Purkinje cell (primary cell): ENCODE results near the gene P2RX6. TPM values are rescaled to one million over a fixed set of nuclear protein-coding genes. Genes with fewer than 3 reads are reported as not detected.

Experiments used
- polyA plus RNA-seq: library from polyadenylated mRNA; unstranded; fragments of >200 nt; fragmentation: Nextera tagmentation; gene quantifications from 2 replicates; pipeline ENCODE4 v1.2.1, GENCODE V29; 2014

The P2RX6 gene
- 0.42 and 0.69 TPM in 2 replicates for polyA plus RNA-seq

DNA sequence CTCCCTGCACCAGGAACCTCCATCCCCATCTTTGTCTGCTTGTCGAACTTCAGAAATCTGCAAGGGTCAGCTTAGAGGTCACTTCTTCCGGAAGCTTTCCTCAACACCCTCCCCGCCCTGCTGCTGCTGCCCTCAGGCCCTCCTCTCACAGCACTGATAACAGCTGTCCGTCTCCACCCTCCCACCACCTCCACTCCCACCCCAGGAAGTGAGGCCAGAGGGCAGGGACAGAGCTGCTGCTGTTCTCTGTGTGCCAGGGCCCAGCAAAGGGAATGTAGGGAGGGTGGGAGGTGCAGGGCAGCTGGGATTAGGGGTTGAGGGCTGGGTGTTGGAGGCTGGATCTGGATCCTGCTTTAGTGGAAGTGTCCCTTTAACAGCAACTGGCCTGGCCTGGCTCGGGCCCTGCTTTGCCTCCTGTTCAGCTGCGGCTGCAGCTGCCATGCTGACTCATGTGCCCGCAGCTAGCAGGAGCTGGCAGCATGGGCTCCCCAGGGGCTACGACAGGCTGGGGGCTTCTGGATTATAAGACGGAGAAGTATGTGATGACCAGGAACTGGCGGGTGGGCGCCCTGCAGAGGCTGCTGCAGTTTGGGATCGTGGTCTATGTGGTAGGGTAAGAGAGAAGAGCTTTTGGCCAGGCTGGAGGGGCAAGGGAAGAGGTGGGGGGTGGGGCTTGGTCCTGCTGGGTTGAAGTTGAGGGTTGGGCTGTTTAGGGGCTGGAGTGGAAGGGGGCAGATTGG lies at the start of gene P2RX6:
Gene P2RX6, plus strand, starts transcription at position 440 of the 740 bp plus-strand sequence. Its CDS starts 10 bp downstream, at position 450.

DNA sequence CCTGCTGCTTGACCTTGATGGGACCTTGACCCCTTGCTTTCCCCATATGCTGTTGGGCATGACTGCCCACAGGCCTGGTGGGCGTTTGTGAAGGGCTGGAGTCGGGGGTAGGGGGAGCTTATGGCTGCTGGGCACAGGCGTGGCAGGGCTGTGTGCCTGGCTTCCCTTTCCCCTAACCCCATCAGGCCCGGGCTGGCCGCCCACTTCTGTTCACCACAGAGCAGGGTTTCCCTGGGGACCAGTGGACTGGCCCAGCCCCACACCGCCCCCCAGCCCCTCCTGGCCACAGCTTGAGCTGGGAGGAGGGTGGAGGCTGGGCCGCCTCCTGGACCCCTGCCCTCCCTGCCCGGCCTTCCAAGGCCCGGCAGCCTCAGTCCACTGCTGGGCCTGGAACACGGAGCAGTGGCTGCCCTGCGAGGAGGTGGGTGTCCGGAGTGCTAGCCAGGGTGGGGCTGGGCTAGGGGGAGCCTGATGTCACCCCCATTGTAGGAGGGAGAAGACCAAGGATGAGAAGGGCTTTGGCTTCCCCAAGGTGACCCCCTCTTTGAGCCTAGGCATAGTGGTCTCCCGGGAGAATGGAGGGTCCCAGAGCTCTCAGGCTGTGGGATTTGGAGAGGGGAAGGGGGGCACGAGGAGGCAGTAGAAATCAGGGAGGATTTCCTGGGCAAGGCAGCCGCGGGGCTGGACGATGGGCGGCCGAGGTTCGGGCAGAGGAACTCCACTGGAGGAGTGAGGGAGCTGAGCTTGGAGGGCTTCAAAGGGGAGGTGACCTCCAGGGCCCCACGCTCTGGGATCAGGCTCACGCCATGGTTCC lies 47.9 kb upstream of the P2RX6 start, which contains the start of gene AIFM3:
Gene AIFM3, plus strand, starts transcription at position 373 of the 814 bp plus-strand sequence. CDS start 690 bp downstream, outside the sequence.

DNA sequence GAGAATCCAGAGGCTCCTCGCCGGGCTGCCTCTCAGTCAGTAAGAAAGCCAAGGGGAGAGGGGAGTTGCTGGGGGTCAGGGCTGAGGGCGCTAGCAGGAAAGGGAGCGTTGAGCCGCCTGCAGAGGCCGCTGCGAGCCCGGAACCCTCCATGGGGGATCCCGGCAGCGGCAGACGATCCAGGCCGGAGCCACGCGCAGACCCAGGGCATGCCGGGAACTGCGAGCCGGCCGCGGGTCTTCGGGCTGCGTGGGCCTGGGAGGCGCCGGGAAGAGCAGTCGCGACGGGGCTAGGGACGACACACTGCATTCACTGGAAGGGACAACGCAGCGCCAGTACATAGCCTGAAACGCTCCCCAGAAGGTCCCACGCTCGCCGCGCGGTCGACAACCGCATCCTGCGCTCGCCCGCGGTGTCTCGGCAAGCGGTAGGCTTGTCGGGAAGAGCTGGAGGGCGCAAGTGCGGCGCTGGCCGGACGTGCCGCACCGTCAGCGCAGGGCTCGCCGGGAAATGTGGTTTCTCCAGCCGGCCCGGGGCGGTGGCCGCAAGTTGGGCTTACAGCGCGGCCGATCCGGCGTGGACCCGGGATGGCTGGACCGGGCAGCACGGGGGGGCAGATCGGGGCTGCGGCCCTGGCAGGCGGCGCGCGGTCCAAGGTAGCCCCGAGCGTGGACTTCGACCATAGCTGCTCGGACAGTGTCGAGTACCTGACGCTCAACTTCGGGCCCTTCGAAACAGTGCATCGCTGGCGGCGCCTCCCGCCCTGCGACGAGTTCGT lies 33.0 kb upstream of the P2RX6 start, which contains the start of gene LZTR1:
Gene LZTR1, plus strand, starts transcription at position 511 of the 776 bp plus-strand sequence. Its CDS starts 75 bp downstream, at position 586.

DNA sequence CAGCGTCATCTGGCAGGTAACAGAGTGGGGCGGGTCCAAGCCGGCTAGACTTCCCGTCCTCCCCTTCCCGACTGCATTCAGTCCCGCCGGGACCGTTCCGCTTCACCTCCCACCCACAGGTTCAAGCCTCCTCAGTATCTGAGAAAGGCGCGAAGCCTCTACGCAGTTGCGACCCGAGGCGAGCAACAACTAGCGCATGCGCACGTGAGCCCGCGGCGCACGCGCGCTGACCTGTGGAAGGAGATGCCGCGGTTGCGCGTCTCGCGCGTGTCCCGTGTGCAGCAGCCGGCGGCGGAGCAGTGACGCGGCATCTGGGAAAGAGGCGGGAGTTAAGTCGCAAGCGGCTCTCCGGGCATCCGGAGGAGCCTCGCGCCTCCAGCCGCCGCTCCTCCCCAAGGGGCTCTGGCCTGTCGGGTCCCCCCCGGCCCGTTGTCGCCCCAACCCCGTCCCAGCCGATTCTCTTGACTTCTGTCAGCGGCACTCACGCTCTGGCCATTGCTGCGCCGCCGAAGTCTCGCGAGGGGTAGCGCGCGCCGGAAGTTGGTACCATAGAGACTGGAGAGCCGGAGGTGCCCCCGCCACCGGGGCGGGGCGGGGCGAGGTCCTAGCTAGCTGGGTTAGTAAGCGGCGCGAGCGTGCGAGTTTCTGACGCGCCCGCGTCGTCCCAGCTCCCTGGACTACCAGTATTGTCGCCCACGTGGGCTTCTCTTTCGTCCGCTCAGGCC lies 13.2 kb upstream of the P2RX6 start, which contains the start of gene THAP7:
Gene THAP7, minus strand, starts transcription at position 518 of the 725 bp plus-strand sequence. Its CDS starts 207 bp downstream, at position 311.

GRCh38 chr22:21032037-21032867 lies 17.3 kb downstream of the P2RX6 start, which contains the start of gene SLC7A4:
Gene SLC7A4, minus strand, starts transcription at chr22:21032561. Its CDS starts 749 bp downstream, at chr22:21031812.

DNA sequence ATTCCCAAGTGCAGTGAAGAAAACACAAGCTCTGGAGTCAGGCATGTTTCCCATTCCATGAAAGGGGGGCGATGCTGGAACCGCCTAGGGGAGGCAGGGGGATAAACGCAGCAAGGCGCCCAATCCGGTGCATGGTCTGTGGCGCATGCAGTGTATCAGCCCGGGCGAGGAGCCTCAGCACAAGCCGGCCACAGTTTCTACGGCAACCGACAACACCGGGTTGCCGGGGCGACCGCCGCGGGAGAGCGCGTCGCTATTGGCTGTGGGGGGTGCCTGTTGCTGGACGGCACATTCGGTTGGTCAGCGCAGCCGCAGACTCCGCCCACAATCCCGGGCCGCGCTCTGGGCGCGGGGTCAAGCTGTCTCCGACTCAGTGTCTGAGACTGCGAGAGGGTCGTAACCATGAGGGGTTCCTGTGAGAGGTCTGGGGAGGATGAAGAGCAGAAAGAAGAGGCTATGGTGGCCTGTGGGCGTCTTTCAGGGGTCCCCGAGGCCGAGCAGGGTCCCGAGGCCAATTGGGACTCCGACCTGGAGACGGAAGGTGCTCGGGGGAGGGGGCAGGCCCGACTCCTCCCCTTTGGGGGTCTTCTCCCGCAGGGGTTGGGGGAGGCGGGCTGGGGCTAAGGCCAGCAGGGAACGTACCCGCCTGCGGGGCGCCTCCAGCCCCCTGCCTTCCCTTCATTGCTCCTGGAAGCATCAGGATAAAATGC lies 30.8 kb downstream of the P2RX6 start, which contains the start of gene LRRC74B:
Gene LRRC74B, plus strand, starts transcription at position 362 of the 710 bp plus-strand sequence. Its CDS starts 41 bp downstream, at position 403.

Other genes starting within 250 kb of the P2RX6 start
- gene SERPIND1, start 241.1 kb upstream of the P2RX6 start, polyA plus RNA-seq = not detected in 2 replicates
- 66.1 and 101 TPM in 2 replicates for gene PI4KA, start 156.4 kb upstream of the P2RX6 start, polyA plus RNA-seq
- gene SNAP29, start 156.2 kb upstream of the P2RX6 start, polyA plus RNA-seq = 11.8 and 27.4 TPM in 2 replicates
- 67.4 and 74.0 TPM in 2 replicates for gene CRKL, start 97.8 kb upstream of the P2RX6 start, polyA plus RNA-seq
- gene AIFM3, start 47.9 kb upstream of the P2RX6 start, polyA plus RNA-seq = 3.9 and 6.6 TPM in 2 replicates
- 2.1 and 3.7 TPM in 2 replicates for gene LZTR1, start 32.9 kb upstream of the P2RX6 start, polyA plus RNA-seq
- 3.2 TPM in 1 of 2 replicates, not detected in the other for gene THAP7, start 13.0 kb upstream of the P2RX6 start, polyA plus RNA-seq
- 0.20 TPM in 1 of 2 replicates, not detected in the other for gene SLC7A4, start 17.4 kb downstream of the P2RX6 start, polyA plus RNA-seq
- not detected in 2 replicates for gene LRRC74B, start 30.8 kb downstream of the P2RX6 start, polyA plus RNA-seq